Trophoblast cell (in vitro differentiated cells and primary cell): ENCODE data around the gene DAAM2.
A peak's percentile ranks its signal among the peaks of the same experiment; 100 is the strongest.

Experiments
- DNase-seq, 2 donors: peaks; one replicate each; pipeline ENCODE4 v3.0.0-alpha.2; 2016
- H2AFZ ChIP-seq: 2 replicates; pipeline ENCODE4 v1.6.1; 2013; ENCODE audit warnings: low read length, moderate library complexity, mild to moderate bottlenecking; ENCODE audit not compliant: insufficient read depth, poor library complexity
- H2AK5ac ChIP-seq: 2 replicates; pipeline ENCODE4 v1.6.1; 2013; ENCODE audit warnings: mild to moderate bottlenecking, low read length
- H2BK120ac ChIP-seq: 2 replicates; pipeline ENCODE4 v1.6.1; 2013; ENCODE audit warnings: low read length, mild to moderate bottlenecking, moderate library complexity; ENCODE audit not compliant: insufficient read depth, poor library complexity
- H2BK12ac ChIP-seq: 2 replicates; pipeline ENCODE4 v1.6.1; 2013; ENCODE audit warnings: mild to moderate bottlenecking, low read length, moderate library complexity
- H2BK5ac ChIP-seq: 2 replicates; pipeline ENCODE4 v1.6.1; 2013; ENCODE audit warnings: low read length, low read depth, moderate library complexity, mild to moderate bottlenecking; ENCODE audit not compliant: poor library complexity
- H3K14ac ChIP-seq: 2 replicates; pipeline ENCODE4 v1.6.1; 2013; ENCODE audit warnings: mild to moderate bottlenecking, low read length
- H3K18ac ChIP-seq: 2 replicates; pipeline ENCODE4 v1.6.1; 2013; ENCODE audit warnings: mild to moderate bottlenecking, low read length
- H3K23ac ChIP-seq: 2 replicates; pipeline ENCODE4 v1.6.1; 2013; ENCODE audit warnings: low read length
- H3K27ac ChIP-seq: 2 replicates; pipeline ENCODE4 v1.5.1; 2013; ENCODE audit warnings: low read depth, mild to moderate bottlenecking, inconsistent platforms, low read length, moderate library complexity
- H3K27me3 ChIP-seq: 2 replicates; pipeline ENCODE4 v1.6.1; 2013; ENCODE audit warnings: inconsistent platforms, mild to moderate bottlenecking, low read length, moderate library complexity; ENCODE audit not compliant: insufficient read depth
- H3K36me3 ChIP-seq, 2 experiments: 1 replicate in 1 of 2; 2 replicates in 1 of 2; pipeline ENCODE4 v1.6.1; 2013; ENCODE audit warnings: low read length in 2 of 2, mild to moderate bottlenecking in 2 of 2, moderate library complexity in 1 of 2; ENCODE audit not compliant: insufficient read depth in 2 of 2, control insufficient read depth in 1 of 2
- H3K4ac ChIP-seq: 2 replicates; pipeline ENCODE4 v1.6.1; 2013; ENCODE audit warnings: low read depth, mild to moderate bottlenecking, low read length, moderate library complexity
- H3K4me1 ChIP-seq, 2 experiments: 1 replicate in 1 of 2; 2 replicates in 1 of 2; pipeline ENCODE4 v1.6.1; 2013; ENCODE audit warnings: low read length in 2 of 2, mild to moderate bottlenecking in 2 of 2, moderate library complexity in 1 of 2; ENCODE audit not compliant: insufficient read depth in 2 of 2, control insufficient read depth in 1 of 2
- H3K4me2 ChIP-seq: 2 replicates; pipeline ENCODE4 v1.6.1; 2013; ENCODE audit warnings: inconsistent platforms, mild to moderate bottlenecking, low read length, moderate library complexity
- H3K4me3 ChIP-seq: 2 replicates; pipeline ENCODE4 v1.5.1; 2013; ENCODE audit warnings: mild to moderate bottlenecking, low read depth, low read length, inconsistent platforms
- H3K79me1 ChIP-seq: one replicate; pipeline ENCODE4 v1.6.1; 2013; ENCODE audit warnings: low read length
- H3K79me2 ChIP-seq: 2 replicates; pipeline ENCODE4 v1.6.1; 2013; ENCODE audit warnings: low read length, mild to moderate bottlenecking; ENCODE audit not compliant: control insufficient read depth, insufficient read depth, poor library complexity
- H3K9ac ChIP-seq: 2 replicates; pipeline ENCODE4 v1.6.1; 2013; ENCODE audit warnings: mild to moderate bottlenecking, low read length
- H3K9me3 ChIP-seq: 2 replicates; pipeline ENCODE4 v1.6.1; 2013; ENCODE audit warnings: low read depth, mild to moderate bottlenecking, control low read depth, inconsistent platforms, low read length; ENCODE audit not compliant: insufficient read depth
- H4K12ac ChIP-seq: 2 replicates; pipeline ENCODE4 v1.6.1; 2013; ENCODE audit warnings: low read depth, mild to moderate bottlenecking, low read length, moderate library complexity
- H4K8ac ChIP-seq: 2 replicates; pipeline ENCODE4 v1.6.1; 2013; ENCODE audit warnings: low read depth, mild to moderate bottlenecking, low read length, moderate library complexity
- H4K91ac ChIP-seq: one replicate; pipeline ENCODE4 v1.6.1; 2013; ENCODE audit warnings: low read depth, mild to moderate bottlenecking, low read length, moderate library complexity
- WGBS: extraction: QIAGEN DNeasy Blood & Tissue Kit; methylation state at CpG from one replicate; pipeline ENCODE4 v1.1.7; 2013; ENCODE audit warnings: missing lambda C conversion rate; ENCODE audit not compliant: insufficient read length, insufficient coverage; ENCODE audit errors: extremely low coverage; 5-methylcytosine and 5-hydroxymethylcytosine counted together

Gene DAAM2

DNA sequence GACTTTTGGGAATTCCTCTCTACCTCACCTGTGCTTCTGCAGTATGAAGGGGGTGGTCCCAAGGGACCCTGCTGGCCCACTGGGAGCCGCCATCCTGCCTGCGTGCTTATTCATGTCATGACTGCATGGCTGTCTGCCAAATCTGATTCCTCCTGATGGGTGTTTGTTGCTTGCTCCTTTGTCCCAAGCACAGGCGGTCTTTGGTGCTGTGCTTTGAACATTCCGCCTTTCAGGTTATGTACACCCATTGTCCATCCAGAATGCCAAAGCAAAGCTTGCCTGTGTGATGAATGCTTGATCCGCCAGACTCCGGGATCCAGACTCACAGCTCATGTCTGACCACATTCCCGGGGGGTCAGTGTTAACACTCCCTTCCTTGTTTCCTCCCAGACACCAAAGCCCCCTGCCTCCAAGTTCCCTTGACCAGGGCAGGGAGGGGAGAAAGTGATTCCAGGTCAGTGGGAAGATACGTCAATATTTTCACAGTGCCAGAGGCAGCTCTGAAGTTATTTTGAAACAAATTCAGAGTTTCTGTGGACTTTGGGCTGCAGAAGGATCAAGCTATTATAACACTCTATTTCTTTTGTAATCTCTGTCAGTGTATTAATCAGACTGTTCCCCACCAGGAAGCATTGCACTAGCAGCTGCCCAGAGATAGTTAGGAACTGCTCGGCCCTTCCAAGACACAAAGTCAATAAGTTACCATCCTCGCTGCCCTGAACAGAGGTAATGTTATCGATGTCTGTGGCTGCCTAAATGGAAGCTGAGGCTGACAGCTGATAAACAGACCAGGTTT lies 9.5 kb downstream of the DAAM2 start:
- peak overlapping the region; percentile 46 for H4K91ac ChIP-seq
- H3K14ac ChIP-seq: peak overlapping the region; percentile 43
- DNase-seq: no peak
- H3K79me1 ChIP-seq: peaks cover 2% of the 10 kb centered on the region
- H3K27me3 ChIP-seq: no peaks in the 10 kb centered on the region
- H3K23ac ChIP-seq: no peak overlapping the region
- no peak overlapping the region for H4K8ac ChIP-seq
- peak overlapping the region; percentile 13 for H3K4me2 ChIP-seq
- H2BK12ac ChIP-seq: no peak overlapping the region
- no peak overlapping the region for H3K4ac ChIP-seq
- WGBS: no CpG with 5 or more reads among the region's 11 CpGs
- no peaks in the 10 kb centered on the region for H3K9me3 ChIP-seq
- no peak overlapping the region for H3K9ac ChIP-seq
- no peak overlapping the region for H3K18ac ChIP-seq
- no peak overlapping the region for H2BK5ac ChIP-seq
- H3K4me1 ChIP-seq: peaks cover 15 to 30% of the 10 kb centered on the region in 2 experiments
- no peaks in the 10 kb centered on the region for H3K36me3 ChIP-seq
- H3K4me3 ChIP-seq: no peak overlapping the region
- H3K27ac ChIP-seq: peak overlapping the region; percentile 43
- H3K79me2 ChIP-seq: no peaks in the 10 kb centered on the region
- H4K12ac ChIP-seq: no peak overlapping the region
- no peak overlapping the region for H2AFZ ChIP-seq
- peak overlapping the region; percentile 37 for H2AK5ac ChIP-seq
- H2BK120ac ChIP-seq: no peak overlapping the region

DNA sequence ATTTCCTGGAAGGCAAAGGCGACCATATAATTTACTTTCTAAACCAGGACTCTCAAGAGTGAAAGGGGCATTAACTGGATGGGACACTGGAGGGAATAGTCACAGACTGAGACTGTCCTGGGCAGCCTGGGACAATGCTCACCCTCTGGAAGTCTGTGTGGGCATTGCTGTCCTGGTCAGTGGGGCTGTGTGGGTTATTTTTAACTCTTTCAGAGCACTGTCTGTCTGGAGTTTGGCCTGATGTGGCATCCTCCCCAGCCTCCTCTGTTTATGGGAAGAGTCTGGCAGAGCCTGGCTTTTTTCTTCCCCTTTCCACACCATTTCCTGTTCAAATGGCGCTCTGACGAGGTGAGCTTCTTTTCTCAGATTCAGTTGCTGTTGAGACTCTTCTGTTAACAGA lies 11.7 kb downstream of the DAAM2 start:
- Histone ChIP-seq H2BK120ac (no peak overlapping the region), H4K8ac (no peak overlapping the region), H3K27me3 (no peaks in the 10 kb centered on the region), H3K18ac (peak overlapping the region; percentile 6), H3K23ac (no peak overlapping the region), H2AFZ (no peak overlapping the region), H3K36me3 (no peaks in the 10 kb centered on the region), H2BK12ac (peak overlapping the region; percentile 18), H3K79me2 (no peaks in the 10 kb centered on the region), H3K4me1 (peaks cover 15 to 30% of the 10 kb centered on the region in 2 experiments), H3K27ac (peak overlapping the region; percentile 69), H4K91ac (peak overlapping the region; percentile 8), H3K14ac (no peak overlapping the region), H3K4me2 (no peak overlapping the region), H2BK5ac (peak overlapping the region; percentile 41), H3K79me1 (peaks cover 2% of the 10 kb centered on the region), H3K4me3 (no peak overlapping the region), H3K4ac (no peak overlapping the region), H2AK5ac (no peak overlapping the region), H3K9me3 (no peaks in the 10 kb centered on the region), H3K9ac (no peak overlapping the region), H4K12ac (no peak overlapping the region)
- no peak for DNase-seq
- no CpG with 5 or more reads among the region's 3 CpGs for WGBS

DNA sequence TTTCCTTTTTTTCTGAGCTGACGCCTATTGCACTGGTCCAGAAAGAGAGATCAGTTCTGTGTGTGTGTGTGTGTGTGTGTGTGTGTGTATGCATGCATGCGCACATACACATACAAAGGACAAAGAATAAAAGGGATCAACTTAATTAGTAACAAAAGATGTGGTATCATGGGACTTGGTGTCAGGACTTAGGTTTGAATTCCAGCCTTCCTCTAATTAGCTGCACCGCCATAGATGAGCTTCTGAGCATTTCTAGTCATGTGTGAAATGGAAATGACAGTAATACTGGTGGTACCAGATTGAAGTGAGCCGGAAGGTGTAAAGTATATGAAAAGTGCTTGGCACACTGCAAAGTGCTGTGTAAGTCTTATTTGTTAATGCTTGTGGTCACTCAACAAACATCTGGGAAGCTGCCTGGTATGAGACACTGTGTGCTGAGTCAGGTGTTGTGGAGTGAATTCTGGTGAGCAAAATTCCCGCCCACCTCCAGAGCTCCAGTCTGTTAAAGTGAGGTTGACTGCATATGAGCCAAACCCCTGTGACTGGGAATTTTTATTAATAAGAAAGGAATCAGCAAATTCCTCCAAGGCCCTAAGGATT lies 12.4 kb downstream of the DAAM2 start:
- no peak overlapping the region for H4K8ac ChIP-seq
- no peak overlapping the region for H3K18ac ChIP-seq
- no peak overlapping the region for H3K14ac ChIP-seq
- DNase-seq: peak; percentile 3 to 12
- no peaks in the 10 kb centered on the region for H3K9me3 ChIP-seq
- no peak overlapping the region for H4K12ac ChIP-seq
- H3K4me3 ChIP-seq: no peak overlapping the region
- H3K23ac ChIP-seq: no peak overlapping the region
- peaks cover 2% of the 10 kb centered on the region for H3K79me1 ChIP-seq
- H2BK120ac ChIP-seq: no peak overlapping the region
- H2AK5ac ChIP-seq: no peak overlapping the region
- no peaks in the 10 kb centered on the region for H3K27me3 ChIP-seq
- no peak overlapping the region for H3K4ac ChIP-seq
- H3K4me2 ChIP-seq: no peak overlapping the region
- peak overlapping the region; percentile 69 for H3K27ac ChIP-seq
- peaks cover 15 to 30% of the 10 kb centered on the region in 2 experiments for H3K4me1 ChIP-seq
- H2AFZ ChIP-seq: no peak overlapping the region
- H3K79me2 ChIP-seq: no peaks in the 10 kb centered on the region
- H2BK12ac ChIP-seq: no peak overlapping the region
- H2BK5ac ChIP-seq: no peak overlapping the region
- WGBS: no CpG with 5 or more reads among the region's 5 CpGs
- no peaks in the 10 kb centered on the region for H3K36me3 ChIP-seq
- H4K91ac ChIP-seq: no peak overlapping the region
- no peak overlapping the region for H3K9ac ChIP-seq

DNA sequence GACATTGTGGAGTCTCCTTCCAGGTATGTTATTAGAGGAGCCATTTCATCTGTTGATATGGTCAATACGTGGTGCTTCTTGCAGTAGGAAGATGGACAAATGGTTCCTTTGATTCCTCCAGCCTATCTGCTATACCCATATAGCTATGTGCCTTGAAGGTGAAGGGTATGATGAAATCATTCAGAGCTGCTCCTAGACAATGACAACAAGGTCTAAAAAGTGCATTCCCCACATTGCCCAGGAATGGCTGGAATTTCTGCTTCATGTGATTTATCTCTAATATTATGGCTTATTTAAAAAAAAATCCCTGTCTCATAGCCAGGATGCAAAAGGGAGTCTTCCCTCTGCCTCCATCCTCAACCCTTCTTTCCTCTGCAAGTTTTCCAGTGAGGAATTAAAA lies 14.1 kb downstream of the DAAM2 start:
- Histone ChIP-seq H3K9me3 (no peaks in the 10 kb centered on the region), H2BK120ac (no peak overlapping the region), H4K8ac (no peak overlapping the region), H3K4me3 (no peak overlapping the region), H4K91ac (no peak overlapping the region), H3K4ac (no peak overlapping the region), H3K4me2 (peak overlapping the region; percentile 11), H2BK12ac (no peak overlapping the region), H3K9ac (no peak overlapping the region), H3K23ac (no peak overlapping the region), H3K18ac (no peak overlapping the region), H3K4me1 (peaks cover 13 to 23% of the 10 kb centered on the region in 2 experiments), H3K14ac (no peak overlapping the region), H3K79me2 (no peaks in the 10 kb centered on the region), H3K27ac (no peak overlapping the region), H3K27me3 (no peaks in the 10 kb centered on the region), H2AK5ac (no peak overlapping the region), H3K36me3 (no peaks in the 10 kb centered on the region), H4K12ac (no peak overlapping the region), H2AFZ (no peak overlapping the region), H2BK5ac (no peak overlapping the region), H3K79me1 (peaks cover 2% of the 10 kb centered on the region)
- no CpG with 5 or more reads among the region's 1 CpG for WGBS
- peak; percentile 37 to 74 for DNase-seq
